GM21737 (cell line): Measurements from ENCODE around the gene C17orf114.

Experiments used
- ATAC-seq: cut with Tn5 transposase; IDR thresholded peaks from one replicate; pipeline ENCODE4 v1.9.1; 2021; ENCODE audit warnings: mild to moderate bottlenecking, moderate library complexity; ENCODE audit not compliant: unreplicated experiment

C17orf114 gene

GRCh38 chr17:4788159-4788806 lies 13.8 kb downstream of the C17orf114 start:
- no peak for ATAC-seq

DNA sequence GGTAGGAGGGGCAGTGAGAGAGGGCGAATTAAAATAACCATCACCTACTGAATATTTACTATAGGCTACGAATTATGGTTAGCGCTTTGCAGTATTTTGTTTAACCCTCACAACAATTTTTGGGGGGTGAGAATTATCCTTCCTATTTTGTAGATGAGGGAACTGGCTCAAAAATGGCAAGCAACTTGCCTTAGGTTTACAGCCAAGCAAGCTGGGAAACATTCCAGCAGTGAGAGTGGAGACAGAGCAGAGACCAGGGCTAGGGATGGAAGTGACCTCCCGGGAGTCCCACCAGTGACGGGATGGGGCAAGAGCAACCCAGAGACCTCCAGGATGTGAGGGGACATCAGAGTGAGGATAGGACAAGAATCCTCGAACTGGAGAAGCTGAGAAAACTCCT lies 15.6 kb downstream of the C17orf114 start:
- ATAC-seq, result no peak

DNA sequence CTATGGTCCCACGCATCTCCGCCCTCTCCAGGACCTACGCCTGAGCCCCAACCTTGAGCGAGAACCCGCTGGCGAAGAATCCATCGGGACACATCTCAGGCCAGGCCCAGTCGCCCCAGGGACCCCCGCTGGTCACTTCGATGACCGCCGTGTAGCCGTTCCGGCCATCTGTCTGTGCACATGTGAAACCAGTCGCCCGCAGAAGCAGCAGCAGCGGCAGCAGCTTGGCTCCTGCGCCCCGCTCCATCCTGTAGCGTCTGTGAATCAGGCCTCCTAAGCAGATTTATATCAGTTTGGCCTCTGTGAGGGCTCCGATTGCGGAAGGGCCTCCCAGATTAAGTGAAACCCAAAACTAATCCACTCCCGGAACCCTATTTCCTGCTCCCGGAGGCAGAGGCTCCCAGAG lies 16.0 kb downstream of the C17orf114 start, which contains the start of gene VMO1:
TSS of gene VMO1 (minus strand) at position 259 of the 406 bp plus-strand sequence. CDS start at position 247, 12 bp downstream.
- no peak for ATAC-seq

DNA sequence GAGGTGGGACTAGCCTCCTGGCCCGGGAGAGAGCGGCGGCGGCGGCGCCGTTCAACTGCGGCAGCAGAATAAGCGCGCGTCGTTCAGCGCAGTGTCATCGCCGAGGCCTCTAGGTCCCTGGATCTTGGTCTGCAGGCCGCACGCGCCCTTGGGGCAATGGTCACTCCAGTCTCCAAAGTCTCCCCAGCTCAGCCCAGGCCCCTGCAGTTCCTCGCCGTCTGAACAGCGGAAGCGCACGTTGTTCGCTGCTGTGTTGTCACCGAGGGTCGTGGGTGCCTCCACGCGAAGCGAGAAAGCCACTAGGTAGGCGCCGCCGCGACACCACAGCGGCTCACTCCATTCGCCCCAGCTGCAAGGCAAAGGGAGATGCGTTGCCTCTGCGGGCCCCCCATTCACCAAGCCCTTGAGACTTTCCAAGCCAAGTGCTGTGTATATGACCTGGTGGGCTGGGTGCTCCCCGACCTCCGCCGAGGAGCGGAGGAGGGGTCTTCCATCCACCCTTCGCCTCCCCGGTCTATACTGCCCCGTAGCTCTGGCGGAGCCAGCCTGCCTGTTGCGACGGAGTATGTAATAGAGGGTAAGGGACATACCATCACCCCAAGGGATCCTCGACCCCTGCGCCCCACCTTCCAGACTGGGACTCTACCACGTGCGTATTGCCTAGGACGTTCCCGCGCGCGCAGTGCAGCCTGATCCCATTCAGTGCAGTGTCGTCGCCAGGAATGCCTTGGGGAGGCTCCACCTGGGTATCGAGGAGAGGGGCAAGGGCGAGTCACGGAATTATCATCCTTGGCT lies 16.6 kb downstream of the C17orf114 start:
- ATAC-seq, result no peak

- ATAC-seq, result no peak
These were observed 19.5 kb downstream of the C17orf114 start for GRCh38 chr17:4782652-4783051.

- ATAC-seq, result no peak
These were observed 21.7 kb downstream of the C17orf114 start for GRCh38 chr17:4780325-4780955.

- no peak for ATAC-seq
These were observed 24.0 kb downstream of the C17orf114 start for GRCh38 chr17:4777969-4778760.

- ATAC-seq, result no peak
These were observed 29.9 kb downstream of the C17orf114 start for GRCh38 chr17:4772235-4772613.

GRCh38 chr17:4771519-4772234 lies 30.5 kb downstream of the C17orf114 start, which contains the start of gene TM4SF5:
Gene TM4SF5, plus strand, starts transcription at chr17:4771886. Its CDS starts 37 bp downstream, at chr17:4771923.
- no peak for ATAC-seq

DNA sequence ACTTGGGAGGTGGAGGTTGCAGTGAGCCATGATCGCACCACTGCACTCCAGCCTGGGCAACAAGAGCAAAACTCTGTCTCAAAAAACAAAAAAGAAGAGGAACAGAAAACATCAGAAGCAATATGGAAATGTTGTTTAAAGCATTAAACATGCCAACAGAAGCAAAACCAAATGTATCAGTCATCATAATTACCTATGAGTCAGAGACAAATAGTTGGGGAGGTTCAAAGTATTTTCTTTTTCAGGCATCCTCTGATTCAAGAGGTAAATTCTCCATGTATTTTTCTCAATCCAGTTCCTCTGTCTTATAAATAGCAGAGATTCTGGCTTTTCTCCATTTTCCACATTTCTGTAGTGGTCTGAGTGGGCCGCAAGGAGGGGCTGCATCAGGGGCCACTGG lies 32.5 kb downstream of the C17orf114 start:
- no peak for ATAC-seq

GRCh38 chr17:4768298-4768697 lies 33.8 kb downstream of the C17orf114 start:
- no peak for ATAC-seq

GRCh38 chr17:4766723-4767122 lies 35.4 kb downstream of the C17orf114 start:
- no peak for ATAC-seq

DNA sequence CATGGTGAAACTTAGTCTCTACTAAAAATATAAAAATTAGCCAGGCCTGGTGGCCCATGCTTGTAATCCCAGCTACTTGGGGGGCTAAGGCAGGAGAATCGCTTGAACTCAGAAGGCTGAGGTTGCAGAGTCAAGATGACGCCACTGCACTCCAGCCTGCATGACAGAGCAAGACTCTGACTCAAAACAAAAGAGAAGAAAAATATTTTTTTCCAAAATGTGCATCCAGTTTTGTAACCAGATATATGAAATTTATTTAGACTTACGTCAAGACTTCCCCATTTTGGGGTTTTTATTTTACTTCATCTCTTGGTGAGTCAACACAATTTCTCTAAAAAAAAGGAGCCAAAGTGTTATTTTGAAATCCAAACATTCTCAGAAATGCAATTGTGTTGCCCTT lies 35.9 kb downstream of the C17orf114 start:
- no peak for ATAC-seq

GRCh38 chr17:4764595-4764994 lies 37.5 kb downstream of the C17orf114 start:
- ATAC-seq, result no peak

- no peak for ATAC-seq
These were observed 42.3 kb downstream of the C17orf114 start for GRCh38 chr17:4759776-4760236.

GRCh38 chr17:4753392-4753791 lies 48.7 kb downstream of the C17orf114 start:
- ATAC-seq, result no peak

DNA sequence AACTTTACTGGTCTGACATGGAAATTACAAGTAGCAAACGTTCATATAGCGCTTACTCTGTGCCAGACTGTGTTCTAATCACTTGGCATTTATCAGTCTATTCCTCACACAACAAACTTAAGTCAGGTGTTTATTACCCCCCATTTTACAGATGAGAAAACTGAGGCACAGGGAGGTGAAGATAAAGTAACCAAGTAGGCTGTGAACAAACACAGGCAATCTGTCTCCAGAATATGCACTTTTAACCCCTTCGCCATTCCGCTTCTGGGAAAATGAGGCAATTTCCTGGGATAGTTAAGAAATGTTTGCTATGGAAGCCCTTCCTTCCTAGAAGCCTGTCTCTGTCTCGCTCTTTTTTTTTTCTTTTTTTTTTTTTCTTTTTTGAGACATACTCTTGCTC lies 50.2 kb downstream of the C17orf114 start:
- ATAC-seq, result no peak
